HepG2 (cell line): ENCODE data around the gene CLIP2. TPM values are rescaled to one million over a fixed set of nuclear protein-coding genes. Genes with fewer than 3 reads are reported as not detected.
A peak's percentile ranks its signal among the peaks of the same experiment; 100 is the strongest.

Experiments
- ATF1 ChIP-seq: IDR thresholded peaks from 2 replicates; pipeline ENCODE4 v1.6.1; 2016; ENCODE audit warnings: mild to moderate bottlenecking, control low read depth
- CBX1 ChIP-seq: IDR thresholded peaks from one replicate; pipeline ENCODE4 v1.6.1; 2016; ENCODE audit warnings: antibody characterized with exemption, low read depth
- DNMT1 ChIP-seq: sonication (generic); formaldehyde crosslinking; IDR thresholded peaks from 2 replicates; pipeline ENCODE4 v1.5.1; 2020; ENCODE audit warnings: mild to moderate bottlenecking, missing genetic modification reagents
- IKZF4 ChIP-seq: sonication (generic); formaldehyde crosslinking; IDR thresholded peaks from 2 replicates; pipeline ENCODE4 v1.5.1; 2020; ENCODE audit warnings: borderline replicate concordance, mild to moderate bottlenecking, low read depth, missing genetic modification reagents; ENCODE audit errors: not compliant biosample characterization
- POLR2AphosphoS5 ChIP-seq: IDR thresholded peaks from 2 replicates; pipeline ENCODE4 v1.6.1; 2012; ENCODE audit warnings: low read depth, low read length
- RNF2 ChIP-seq: fragments of 450-650 bp; conservative IDR thresholded peaks from 2 replicates; pipeline ENCODE4 v1.6.1; 2016; ENCODE audit warnings: low read depth
- YY1 ChIP-seq: IDR thresholded peaks from 2 replicates; pipeline ENCODE4 v1.6.1; 2011; ENCODE audit warnings: low read length, low read depth, moderate library complexity, mild to moderate bottlenecking; ENCODE audit not compliant: insufficient read depth, insufficient replicate concordance
- ZNF253 ChIP-seq: sonication (generic); formaldehyde crosslinking; IDR thresholded peaks from 2 replicates; pipeline ENCODE4 v1.8.0; 2022; ENCODE audit warnings: mild to moderate bottlenecking, missing genetic modification reagents, borderline replicate concordance
- ZNF432 ChIP-seq: sonication (generic); formaldehyde crosslinking; IDR thresholded peaks from 2 replicates; pipeline ENCODE4 v1.5.0; 2020; ENCODE audit warnings: missing genetic modification reagents, mild to moderate bottlenecking, borderline replicate concordance
- ZNF773 ChIP-seq: sonication (generic); formaldehyde crosslinking; IDR thresholded peaks from 2 replicates; pipeline ENCODE4 v1.4.0; 2020; ENCODE audit warnings: missing genetic modification reagents, borderline replicate concordance
- ZNF782 ChIP-seq: sonication (generic); formaldehyde crosslinking; IDR thresholded peaks from 2 replicates; pipeline ENCODE4 v1.4.0; 2020; ENCODE audit warnings: missing genetic modification reagents, mild to moderate bottlenecking, borderline replicate concordance
- ZNF850 ChIP-seq: sonication (generic); formaldehyde crosslinking; conservative IDR thresholded peaks from 2 replicates; pipeline ENCODE4 v1.9.0; 2021; ENCODE audit warnings: mild to moderate bottlenecking, missing genetic modification reagents
- ZSCAN30 ChIP-seq: sonication (generic); formaldehyde crosslinking; IDR thresholded peaks from 2 replicates; pipeline ENCODE4 v1.5.0; 2020; ENCODE audit warnings: mild to moderate bottlenecking, missing genetic modification reagents
- polyA plus RNA-seq, 8 experiments: library from polyadenylated mRNA; depleted of rRNA in 3 of 8; stranded (reverse) in 7 of 8; unstranded in 1 of 8; fragments of >200 nt; fragmentation: Illumina TruSeq in 4 of 8; extraction: Trizol in 4 of 8; gene quantifications; 2 replicates each; pipeline versions ENCODE4 v1.2.1 to v1.2.3, GENCODE V29; 2011 to 2016; ENCODE audit warnings: low read depth in 4 of 8, missing spikeins in 1 of 8, mixed read lengths in 1 of 8; ENCODE audit not compliant: insufficient read depth in 1 of 8
- total RNA-seq, 5 experiments: library from RNA; depleted of rRNA; stranded (reverse); fragments of >200 nt; fragmentation: Illumina TruSeq; extraction: Trizol; gene quantifications; 2 replicates each; pipeline ENCODE4 v1.2.3, GENCODE V29; 2016; ENCODE audit warnings: low read depth in 1 of 5
- TF ChIP-seq, protein P1 (sequence below): sonication (generic); formaldehyde crosslinking; conservative IDR thresholded peaks from 2 replicates; pipeline ENCODE4 v1.4.0; 2020; ENCODE audit warnings: missing genetic modification reagents
- TF ChIP-seq, protein P2 (sequence below): sonication (generic); formaldehyde crosslinking; IDR thresholded peaks from 2 replicates; pipeline ENCODE4 v1.5.0; 2020; ENCODE audit warnings: mild to moderate bottlenecking, missing genetic modification reagents
- TF ChIP-seq, protein P3 (sequence below): sonication (generic); formaldehyde crosslinking; IDR thresholded peaks from 2 replicates; pipeline ENCODE4 v1.9.0; 2021; ENCODE audit warnings: mild to moderate bottlenecking, missing genetic modification reagents
- TF ChIP-seq, protein P4 (sequence below): sonication (generic); formaldehyde crosslinking; IDR thresholded peaks from 2 replicates; pipeline ENCODE4 v1.5.0; 2020; ENCODE audit warnings: mild to moderate bottlenecking, missing genetic modification reagents

The CLIP2 gene
- total and polyA plus RNA-seq, 2 of the 13 experiments (the other 11 are each of a cell fraction or from before 2014, with no cell fraction given), result 6.5 to 17.4 TPM

DNA sequence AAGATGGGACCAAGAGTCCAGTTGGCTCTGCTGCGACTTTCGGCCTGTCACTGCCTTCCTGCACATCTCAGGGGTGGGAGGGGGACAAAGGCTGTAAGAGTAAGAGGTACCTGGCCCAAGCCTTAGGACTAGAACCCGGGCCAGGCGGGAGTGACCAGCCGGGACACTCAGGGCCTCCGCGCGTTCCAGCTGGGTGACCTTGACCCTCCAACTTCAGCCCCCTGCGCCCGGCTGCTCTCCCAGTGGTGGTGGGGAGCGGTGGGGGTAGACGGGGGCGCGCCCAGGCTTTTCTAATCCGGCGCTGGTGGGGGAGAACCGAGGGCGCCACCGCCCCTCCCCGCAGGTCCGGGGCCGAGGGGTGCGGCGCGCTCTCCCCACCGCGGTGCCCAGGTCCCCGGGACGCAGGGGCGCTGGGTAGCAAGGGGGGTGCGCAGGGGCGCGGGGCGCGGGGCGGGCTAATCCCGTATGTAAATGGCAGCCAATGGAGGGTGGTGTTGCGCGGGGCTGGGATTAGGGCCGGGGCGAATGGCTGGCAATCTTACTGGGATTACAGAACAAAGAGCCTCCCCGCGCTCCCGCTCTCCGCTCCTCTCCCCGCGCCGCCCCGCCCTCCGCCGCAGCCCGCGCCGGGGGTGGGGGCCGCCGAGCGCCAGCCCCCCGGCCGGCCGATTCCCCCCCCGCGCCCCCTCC is 164.3 kb downstream of the CLIP2 start, which contains the start of gene GTF2IRD1 (continued):
- TF ChIP-seq, protein P1, sequence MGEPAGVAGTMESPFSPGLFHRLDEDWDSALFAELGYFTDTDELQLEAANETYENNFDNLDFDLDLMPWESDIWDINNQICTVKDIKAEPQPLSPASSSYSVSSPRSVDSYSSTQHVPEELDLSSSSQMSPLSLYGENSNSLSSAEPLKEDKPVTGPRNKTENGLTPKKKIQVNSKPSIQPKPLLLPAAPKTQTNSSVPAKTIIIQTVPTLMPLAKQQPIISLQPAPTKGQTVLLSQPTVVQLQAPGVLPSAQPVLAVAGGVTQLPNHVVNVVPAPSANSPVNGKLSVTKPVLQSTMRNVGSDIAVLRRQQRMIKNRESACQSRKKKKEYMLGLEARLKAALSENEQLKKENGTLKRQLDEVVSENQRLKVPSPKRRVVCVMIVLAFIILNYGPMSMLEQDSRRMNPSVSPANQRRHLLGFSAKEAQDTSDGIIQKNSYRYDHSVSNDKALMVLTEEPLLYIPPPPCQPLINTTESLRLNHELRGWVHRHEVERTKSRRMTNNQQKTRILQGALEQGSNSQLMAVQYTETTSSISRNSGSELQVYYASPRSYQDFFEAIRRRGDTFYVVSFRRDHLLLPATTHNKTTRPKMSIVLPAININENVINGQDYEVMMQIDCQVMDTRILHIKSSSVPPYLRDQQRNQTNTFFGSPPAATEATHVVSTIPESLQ (CRISPR knock-in tag), result no peak
- TF ChIP-seq CBX1 (no peak), ZNF773 (CRISPR knock-in tag) (no peak), IKZF4 (CRISPR knock-in tag) (no peak), YY1 (peak; percentile 18), ZNF253 (CRISPR knock-in tag) (no peak), ZNF850 (CRISPR knock-in tag) (no peak), DNMT1 (CRISPR knock-in tag) (no peak), ATF1 (CRISPR knock-in tag) (no peak), ZSCAN30 (0 out of 2 replicates have a peak, but pooled peaks have one; percentile 31), ZNF782 (CRISPR knock-in tag) (no peak), ZNF432 (CRISPR knock-in tag) (no peak), POLR2AphosphoS5 (peak; percentile 40; the same call in 1 of the 2 replicates), RNF2 (no peak)
- TF ChIP-seq, protein P2, sequence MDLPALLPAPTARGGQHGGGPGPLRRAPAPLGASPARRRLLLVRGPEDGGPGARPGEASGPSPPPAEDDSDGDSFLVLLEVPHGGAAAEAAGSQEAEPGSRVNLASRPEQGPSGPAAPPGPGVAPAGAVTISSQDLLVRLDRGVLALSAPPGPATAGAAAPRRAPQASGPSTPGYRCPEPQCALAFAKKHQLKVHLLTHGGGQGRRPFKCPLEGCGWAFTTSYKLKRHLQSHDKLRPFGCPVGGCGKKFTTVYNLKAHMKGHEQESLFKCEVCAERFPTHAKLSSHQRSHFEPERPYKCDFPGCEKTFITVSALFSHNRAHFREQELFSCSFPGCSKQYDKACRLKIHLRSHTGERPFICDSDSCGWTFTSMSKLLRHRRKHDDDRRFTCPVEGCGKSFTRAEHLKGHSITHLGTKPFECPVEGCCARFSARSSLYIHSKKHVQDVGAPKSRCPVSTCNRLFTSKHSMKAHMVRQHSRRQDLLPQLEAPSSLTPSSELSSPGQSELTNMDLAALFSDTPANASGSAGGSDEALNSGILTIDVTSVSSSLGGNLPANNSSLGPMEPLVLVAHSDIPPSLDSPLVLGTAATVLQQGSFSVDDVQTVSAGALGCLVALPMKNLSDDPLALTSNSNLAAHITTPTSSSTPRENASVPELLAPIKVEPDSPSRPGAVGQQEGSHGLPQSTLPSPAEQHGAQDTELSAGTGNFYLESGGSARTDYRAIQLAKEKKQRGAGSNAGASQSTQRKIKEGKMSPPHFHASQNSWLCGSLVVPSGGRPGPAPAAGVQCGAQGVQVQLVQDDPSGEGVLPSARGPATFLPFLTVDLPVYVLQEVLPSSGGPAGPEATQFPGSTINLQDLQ (CRISPR knock-in tag), result no peak
- TF ChIP-seq, protein P3, sequence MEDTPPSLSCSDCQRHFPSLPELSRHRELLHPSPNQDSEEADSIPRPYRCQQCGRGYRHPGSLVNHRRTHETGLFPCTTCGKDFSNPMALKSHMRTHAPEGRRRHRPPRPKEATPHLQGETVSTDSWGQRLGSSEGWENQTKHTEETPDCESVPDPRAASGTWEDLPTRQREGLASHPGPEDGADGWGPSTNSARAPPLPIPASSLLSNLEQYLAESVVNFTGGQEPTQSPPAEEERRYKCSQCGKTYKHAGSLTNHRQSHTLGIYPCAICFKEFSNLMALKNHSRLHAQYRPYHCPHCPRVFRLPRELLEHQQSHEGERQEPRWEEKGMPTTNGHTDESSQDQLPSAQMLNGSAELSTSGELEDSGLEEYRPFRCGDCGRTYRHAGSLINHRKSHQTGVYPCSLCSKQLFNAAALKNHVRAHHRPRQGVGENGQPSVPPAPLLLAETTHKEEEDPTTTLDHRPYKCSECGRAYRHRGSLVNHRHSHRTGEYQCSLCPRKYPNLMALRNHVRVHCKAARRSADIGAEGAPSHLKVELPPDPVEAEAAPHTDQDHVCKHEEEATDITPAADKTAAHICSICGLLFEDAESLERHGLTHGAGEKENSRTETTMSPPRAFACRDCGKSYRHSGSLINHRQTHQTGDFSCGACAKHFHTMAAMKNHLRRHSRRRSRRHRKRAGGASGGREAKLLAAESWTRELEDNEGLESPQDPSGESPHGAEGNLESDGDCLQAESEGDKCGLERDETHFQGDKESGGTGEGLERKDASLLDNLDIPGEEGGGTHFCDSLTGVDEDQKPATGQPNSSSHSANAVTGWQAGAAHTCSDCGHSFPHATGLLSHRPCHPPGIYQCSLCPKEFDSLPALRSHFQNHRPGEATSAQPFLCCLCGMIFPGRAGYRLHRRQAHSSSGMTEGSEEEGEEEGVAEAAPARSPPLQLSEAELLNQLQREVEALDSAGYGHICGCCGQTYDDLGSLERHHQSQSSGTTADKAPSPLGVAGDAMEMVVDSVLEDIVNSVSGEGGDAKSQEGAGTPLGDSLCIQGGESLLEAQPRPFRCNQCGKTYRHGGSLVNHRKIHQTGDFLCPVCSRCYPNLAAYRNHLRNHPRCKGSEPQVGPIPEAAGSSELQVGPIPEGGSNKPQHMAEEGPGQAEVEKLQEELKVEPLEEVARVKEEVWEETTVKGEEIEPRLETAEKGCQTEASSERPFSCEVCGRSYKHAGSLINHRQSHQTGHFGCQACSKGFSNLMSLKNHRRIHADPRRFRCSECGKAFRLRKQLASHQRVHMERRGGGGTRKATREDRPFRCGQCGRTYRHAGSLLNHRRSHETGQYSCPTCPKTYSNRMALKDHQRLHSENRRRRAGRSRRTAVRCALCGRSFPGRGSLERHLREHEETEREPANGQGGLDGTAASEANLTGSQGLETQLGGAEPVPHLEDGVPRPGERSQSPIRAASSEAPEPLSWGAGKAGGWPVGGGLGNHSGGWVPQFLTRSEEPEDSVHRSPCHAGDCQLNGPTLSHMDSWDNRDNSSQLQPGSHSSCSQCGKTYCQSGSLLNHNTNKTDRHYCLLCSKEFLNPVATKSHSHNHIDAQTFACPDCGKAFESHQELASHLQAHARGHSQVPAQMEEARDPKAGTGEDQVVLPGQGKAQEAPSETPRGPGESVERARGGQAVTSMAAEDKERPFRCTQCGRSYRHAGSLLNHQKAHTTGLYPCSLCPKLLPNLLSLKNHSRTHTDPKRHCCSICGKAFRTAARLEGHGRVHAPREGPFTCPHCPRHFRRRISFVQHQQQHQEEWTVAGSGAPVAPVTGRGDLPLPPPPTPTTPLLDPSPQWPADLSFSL, result no peak
- TF ChIP-seq, protein P4, sequence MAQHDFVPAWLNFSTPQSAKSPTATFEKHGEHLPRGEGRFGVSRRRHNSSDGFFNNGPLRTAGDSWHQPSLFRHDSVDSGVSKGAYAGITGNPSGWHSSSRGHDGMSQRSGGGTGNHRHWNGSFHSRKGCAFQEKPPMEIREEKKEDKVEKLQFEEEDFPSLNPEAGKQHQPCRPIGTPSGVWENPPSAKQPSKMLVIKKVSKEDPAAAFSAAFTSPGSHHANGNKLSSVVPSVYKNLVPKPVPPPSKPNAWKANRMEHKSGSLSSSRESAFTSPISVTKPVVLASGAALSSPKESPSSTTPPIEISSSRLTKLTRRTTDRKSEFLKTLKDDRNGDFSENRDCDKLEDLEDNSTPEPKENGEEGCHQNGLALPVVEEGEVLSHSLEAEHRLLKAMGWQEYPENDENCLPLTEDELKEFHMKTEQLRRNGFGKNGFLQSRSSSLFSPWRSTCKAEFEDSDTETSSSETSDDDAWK (CRISPR knock-in tag), result no peak
